HepG2 (cell line): ENCODE measurements around the gene BPIFB2. TPM values are rescaled to one million over a fixed set of nuclear protein-coding genes. Genes with fewer than 3 reads are reported as not detected.

Source experiments
- ARHGAP35 ChIP-seq: sonication (generic); formaldehyde crosslinking; IDR thresholded peaks from 2 replicates; pipeline ENCODE4 v1.9.0; 2022; ENCODE audit warnings: mild to moderate bottlenecking, inconsistent platforms, moderate library complexity, missing genetic modification reagents, borderline replicate concordance
- BRD4 ChIP-seq: sonication (generic); formaldehyde crosslinking; IDR thresholded peaks from 2 replicates; pipeline ENCODE4 v1.4.0; 2020; ENCODE audit warnings: missing genetic modification reagents
- HOMEZ ChIP-seq: IDR thresholded peaks from 2 replicates; pipeline ENCODE4 v1.6.1; 2016; ENCODE audit warnings: low read depth
- HOXA9 ChIP-seq: sonication (generic); formaldehyde crosslinking; IDR thresholded peaks from 2 replicates; pipeline ENCODE4 v1.8.1; 2022; ENCODE audit warnings: missing genetic modification reagents, mild to moderate bottlenecking, moderate library complexity, borderline replicate concordance
- MYPOP ChIP-seq: sonication (generic); formaldehyde crosslinking; IDR thresholded peaks from 2 replicates; pipeline ENCODE4 v1.8.1; 2023; ENCODE audit warnings: mild to moderate bottlenecking, moderate library complexity, missing genetic modification reagents
- SETDB1 ChIP-seq: sonication (generic); formaldehyde crosslinking; IDR thresholded peaks from 2 replicates; pipeline ENCODE4 v1.5.1; 2020; ENCODE audit warnings: missing genetic modification reagents, mild to moderate bottlenecking, borderline replicate concordance
- SOX13 ChIP-seq, 3 experiments: fragments of 450-650 bp in 1 of 3; sonication (generic) in 1 of 3; formaldehyde crosslinking in 1 of 3; IDR thresholded peaks in 2 of 3; conservative IDR thresholded peaks in 1 of 3; 2 replicates each; pipeline versions ENCODE4 v1.5.0 to v1.6.1; 2016 to 2020; ENCODE audit warnings: antibody characterized with exemption in 1 of 3, mild to moderate bottlenecking in 1 of 3, missing compliant biosample characterization in 1 of 3, missing genetic modification reagents in 1 of 3, moderate library complexity in 1 of 3
- UBTF ChIP-seq: sonication (generic); formaldehyde crosslinking; IDR thresholded peaks from 2 replicates; pipeline ENCODE4 v1.4.0; 2020; ENCODE audit warnings: mild to moderate bottlenecking, missing genetic modification reagents
- YY1 ChIP-seq: IDR thresholded peaks from 2 replicates; pipeline ENCODE4 v1.6.1; 2011; ENCODE audit warnings: low read length, low read depth, moderate library complexity, mild to moderate bottlenecking; ENCODE audit not compliant: insufficient read depth, insufficient replicate concordance
- ZNF256 ChIP-seq: sonication (generic); formaldehyde crosslinking; conservative IDR thresholded peaks from 2 replicates; pipeline ENCODE4 v1.4.0; 2020; ENCODE audit warnings: missing genetic modification reagents
- ZNF446 ChIP-seq: sonication (generic); formaldehyde crosslinking; IDR thresholded peaks from 2 replicates; pipeline ENCODE4 v1.5.0; 2020; ENCODE audit warnings: mild to moderate bottlenecking, missing genetic modification reagents
- ZNF614 ChIP-seq: IDR thresholded peaks from 2 replicates; pipeline ENCODE4 v1.6.1; 2018; ENCODE audit warnings: missing biosample characterization, missing genetic modification reagents, inconsistent platforms, borderline replicate concordance
- ZNF788 ChIP-seq: sonication (generic); formaldehyde crosslinking; IDR thresholded peaks from 2 replicates; pipeline ENCODE4 v1.5.0; 2020; ENCODE audit warnings: mild to moderate bottlenecking, missing genetic modification reagents, borderline replicate concordance
- ZNF800 ChIP-seq: sonication (generic); formaldehyde crosslinking; IDR thresholded peaks from 2 replicates; pipeline ENCODE4 v1.4.0; 2020; ENCODE audit warnings: missing genetic modification reagents
- polyA plus RNA-seq, 8 experiments: library from polyadenylated mRNA; depleted of rRNA in 3 of 8; stranded (reverse) in 7 of 8; unstranded in 1 of 8; fragments of >200 nt; fragmentation: Illumina TruSeq in 4 of 8; extraction: Trizol in 4 of 8; gene quantifications; 2 replicates each; pipeline versions ENCODE4 v1.2.1 to v1.2.3, GENCODE V29; 2011 to 2016; ENCODE audit warnings: low read depth in 4 of 8, missing spikeins in 1 of 8, mixed read lengths in 1 of 8; ENCODE audit not compliant: insufficient read depth in 1 of 8
- total RNA-seq, 5 experiments: library from RNA; depleted of rRNA; stranded (reverse); fragments of >200 nt; fragmentation: Illumina TruSeq; extraction: Trizol; gene quantifications; 2 replicates each; pipeline ENCODE4 v1.2.3, GENCODE V29; 2016; ENCODE audit warnings: low read depth in 1 of 5

BPIFB2 gene
- total and polyA plus RNA-seq, 2 of the 13 experiments (the other 11 are each of a cell fraction or from before 2014, with no cell fraction given), result 54.5 to 902 TPM

GRCh38 chr20:33070111-33071053 is 62.9 kb downstream of the BPIFB2 start (continued):
- no peak for TF ChIP-seq ZNF256 (CRISPR knock-in tag)
- TF ChIP-seq ZNF446 (CRISPR knock-in tag), result peak; percentile 48; the same call in 1 of the 2 replicates
- TF ChIP-seq ZNF614 (CRISPR knock-in tag), result no peak
- TF ChIP-seq HOXA9 (CRISPR knock-in tag), result no peak
- TF ChIP-seq MYPOP (CRISPR knock-in tag), result no peak
- no peak for TF ChIP-seq ARHGAP35 (CRISPR knock-in tag)
- TF ChIP-seq BRD4 (CRISPR knock-in tag), result no peak
- no peak for TF ChIP-seq ZNF788
- no peak for TF ChIP-seq SOX13 (IDR thresholded peaks at IDR 0.05)
- TF ChIP-seq SOX13 (CRISPR knock-in tag; conservative IDR thresholded peaks at IDR 0.05 in 1 of 2, IDR thresholded peaks at IDR 0.05 in 1 of 2), result no peak
- TF ChIP-seq UBTF (CRISPR knock-in tag), result 0 out of 2 replicates have a peak, but pooled peaks have one; percentile 21
- TF ChIP-seq YY1, result no peak
- TF ChIP-seq HOMEZ (CRISPR knock-in tag), result no peak
- no peak for TF ChIP-seq ZNF800
- TF ChIP-seq SETDB1 (CRISPR knock-in tag), result no peak
